Adrenal gland (tissue), 5 donors: ENCODE measurements around the gene PIK3R2.

Experiments used
- CTCF ChIP-seq, 6 experiments: fragments of 450-650 bp in 4 of 6; fragments of 200-600 bp in 2 of 6; sonication (generic) in 1 of 6; IDR thresholded peaks; 1 replicate in 5 of 6; 2 replicates in 1 of 6; pipeline versions ENCODE4 v1.5.1 to v1.8.0; 2016 to 2021; ENCODE audit warnings: antibody characterized with exemption in 6 of 6, mild to moderate bottlenecking in 2 of 6, moderate library complexity in 1 of 6
- POLR2A ChIP-seq, 2 donors: fragments of 450-650 bp; IDR thresholded peaks; one replicate each; pipeline ENCODE4 v1.6.1; 2017; ENCODE audit warnings: antibody characterized with exemption in 2 of 2, mild to moderate bottlenecking in 2 of 2, moderate library complexity in 1 of 2
- donor health status: DM: no; HTN: no; CAD: no.

DNA sequence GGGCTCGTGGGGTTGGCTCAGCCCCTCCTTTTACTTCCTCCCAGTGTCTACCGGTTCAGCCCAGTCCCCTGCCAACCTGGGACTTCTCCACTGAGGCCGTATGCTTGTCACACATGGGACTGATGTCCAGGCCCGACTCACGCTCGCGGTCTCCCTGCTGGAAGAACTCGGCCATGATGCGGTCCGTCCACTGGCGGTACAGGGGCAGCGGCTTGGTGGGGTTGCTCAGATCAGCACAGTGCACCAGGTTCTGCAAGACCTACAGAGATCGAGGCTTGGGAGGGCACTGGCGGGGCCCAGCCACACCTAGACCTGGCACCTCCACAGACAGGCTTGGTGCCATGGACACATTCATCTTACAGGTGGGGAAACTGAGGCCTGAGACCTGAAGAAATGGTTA, 58.7 kb downstream of the PIK3R2 start:
- no peak for TF ChIP-seq CTCF (IDR thresholded peaks at IDR 0.05)
- no peak for TF ChIP-seq POLR2A (IDR thresholded peaks at IDR 0.05)
